CD1c-positive myeloid dendritic cell (primary cell): ENCODE data around the gene ARAP1.
A peak's percentile ranks its signal among the peaks of the same experiment; 100 is the strongest.

Source experiments
- DNase-seq: peaks from one replicate; pipeline ENCODE4 v3.0.0-alpha.2; 2016; ENCODE audit errors: extremely low spot score

ARAP1 gene

GRCh38 chr11:72682238-72682857 lies 69.9 kb downstream of the ARAP1 start:
- no peak for DNase-seq

- no peak for DNase-seq
Measured at GRCh38 chr11:72681226-72682153, 70.7 kb downstream of the ARAP1 start.

GRCh38 chr11:72680624-72681158 lies 71.5 kb downstream of the ARAP1 start:
- no peak for DNase-seq

GRCh38 chr11:72679869-72680268 lies 72.3 kb downstream of the ARAP1 start:
- DNase-seq = no peak

GRCh38 chr11:72678524-72678923 lies 73.7 kb downstream of the ARAP1 start:
- DNase-seq = no peak

GRCh38 chr11:72676861-72677341 lies 75.3 kb downstream of the ARAP1 start:
- peak; percentile 81 for DNase-seq

- no peak for DNase-seq
Measured at GRCh38 chr11:72675221-72675620, 77.0 kb downstream of the ARAP1 start.

- no peak for DNase-seq
Measured at GRCh38 chr11:72673943-72674828, 78.0 kb downstream of the ARAP1 start, which contains the start of gene PDE2A. PDE2A (minus strand) TSS chr11:72674422; CDS start chr11:72674207, 215 bp downstream.

- DNase-seq = no peak
Measured at GRCh38 chr11:72673284-72673942, 78.8 kb downstream of the ARAP1 start.

GRCh38 chr11:72672597-72673238 lies 79.5 kb downstream of the ARAP1 start:
- DNase-seq = peak; percentile 45

GRCh38 chr11:72671152-72672099 lies 80.8 kb downstream of the ARAP1 start:
- DNase-seq = no peak

GRCh38 chr11:72670041-72670440 lies 82.2 kb downstream of the ARAP1 start:
- no peak for DNase-seq

- no peak for DNase-seq
Measured at GRCh38 chr11:72669527-72669926, 82.7 kb downstream of the ARAP1 start.

GRCh38 chr11:72668629-72669347 lies 83.4 kb downstream of the ARAP1 start:
- DNase-seq = peak; percentile 18

- DNase-seq = no peak
Measured at GRCh38 chr11:72665911-72666472, 86.2 kb downstream of the ARAP1 start.

- DNase-seq = no peak
Measured at GRCh38 chr11:72662036-72662435, 90.2 kb downstream of the ARAP1 start.

- no peak for DNase-seq
Measured at GRCh38 chr11:72661486-72661885, 90.7 kb downstream of the ARAP1 start.

- DNase-seq = no peak
Measured at GRCh38 chr11:72658989-72659640, 93.1 kb downstream of the ARAP1 start.
